HepG2 (cell line): ENCODE measurements around the gene ATRIP. TPM values are rescaled to one million over a fixed set of nuclear protein-coding genes. Genes with fewer than 3 reads are reported as not detected.

Experiments used
- FOXK1 ChIP-seq: sonication (generic); formaldehyde crosslinking; IDR thresholded peaks from 2 replicates; pipeline ENCODE4 v1.4.0; 2020; ENCODE audit warnings: low read depth, missing genetic modification reagents, borderline replicate concordance
- HCFC1 ChIP-seq: fragments of 150-350 bp; IDR thresholded peaks from 2 replicates; pipeline ENCODE4 v1.6.1; 2014; ENCODE audit warnings: low read depth, low read length
- HNF4G ChIP-seq, 2 experiments: sonication (generic) in 1 of 2; formaldehyde crosslinking in 1 of 2; IDR thresholded peaks; 2 replicates each; pipeline versions ENCODE4 v1.4.0 to v1.6.1; 2011 to 2020; ENCODE audit warnings: borderline replicate concordance in 2 of 2, low read depth in 2 of 2, mild to moderate bottlenecking in 2 of 2, low read length in 1 of 2, missing genetic modification reagents in 1 of 2, moderate library complexity in 1 of 2
- HOMEZ ChIP-seq: IDR thresholded peaks from 2 replicates; pipeline ENCODE4 v1.6.1; 2016; ENCODE audit warnings: low read depth
- IRF9 ChIP-seq: sonication (generic); formaldehyde crosslinking; IDR thresholded peaks from 2 replicates; pipeline ENCODE4 v1.8.0; 2022; ENCODE audit warnings: missing genetic modification reagents, mild to moderate bottlenecking, borderline replicate concordance
- JARID2 ChIP-seq: sonication (generic); formaldehyde crosslinking; IDR thresholded peaks from 2 replicates; pipeline ENCODE4 v1.8.1; 2023; ENCODE audit warnings: missing genetic modification reagents, inconsistent platforms; ENCODE audit not compliant: insufficient replicate concordance
- KDM3A ChIP-seq: IDR thresholded peaks from 2 replicates; pipeline ENCODE4 v1.6.1; 2018; ENCODE audit warnings: low read depth, missing compliant biosample characterization
- KLF9 ChIP-seq: IDR thresholded peaks from 2 replicates; pipeline ENCODE4 v1.6.1; 2016; ENCODE audit warnings: low read depth
- NCOA2 ChIP-seq: sonication (generic); formaldehyde crosslinking; IDR thresholded peaks from 2 replicates; pipeline ENCODE4 v1.8.0; 2022; ENCODE audit warnings: inconsistent platforms
- RBFOX2 ChIP-seq: fragments of 200-400 bp; formaldehyde crosslinking; IDR thresholded peaks from 2 replicates; pipeline ENCODE4 v1.6.1; 2017; ENCODE audit warnings: low read depth, mild to moderate bottlenecking, low read length
- RFX5 ChIP-seq: IDR thresholded peaks from 2 replicates; pipeline ENCODE4 v1.6.1; 2011; ENCODE audit warnings: low read depth, low read length, improper control_type of control experiment
- STAG1 ChIP-seq: sonication (generic); formaldehyde crosslinking; IDR thresholded peaks from 2 replicates; pipeline ENCODE4 v1.4.0; 2020; ENCODE audit warnings: missing genetic modification reagents
- SYNCRIP ChIP-seq: fragments of 200-400 bp; formaldehyde crosslinking; IDR thresholded peaks from 2 replicates; pipeline ENCODE4 v1.6.1; 2018; ENCODE audit warnings: mild to moderate bottlenecking, low read depth, low read length; ENCODE audit not compliant: insufficient read depth
- ZBTB14 ChIP-seq: sonication (generic); formaldehyde crosslinking; IDR thresholded peaks from 2 replicates; pipeline ENCODE4 v1.4.0; 2020; ENCODE audit warnings: missing genetic modification reagents
- ZNF317 ChIP-seq: sonication (generic); formaldehyde crosslinking; IDR thresholded peaks from 2 replicates; pipeline ENCODE4 v1.5.0; 2020; ENCODE audit warnings: mild to moderate bottlenecking, missing genetic modification reagents
- ZNF7 ChIP-seq: IDR thresholded peaks from 2 replicates; pipeline ENCODE4 v1.6.1; 2016; ENCODE audit warnings: missing biosample characterization, missing genetic modification reagents
- polyA plus RNA-seq, 8 experiments: library from polyadenylated mRNA; depleted of rRNA in 3 of 8; stranded (reverse) in 7 of 8; unstranded in 1 of 8; fragments of >200 nt; fragmentation: Illumina TruSeq in 4 of 8; extraction: Trizol in 4 of 8; gene quantifications; 2 replicates each; pipeline versions ENCODE4 v1.2.1 to v1.2.3, GENCODE V29; 2011 to 2016; ENCODE audit warnings: low read depth in 4 of 8, missing spikeins in 1 of 8, mixed read lengths in 1 of 8; ENCODE audit not compliant: insufficient read depth in 1 of 8
- total RNA-seq, 5 experiments: library from RNA; depleted of rRNA; stranded (reverse); fragments of >200 nt; fragmentation: Illumina TruSeq; extraction: Trizol; gene quantifications; 2 replicates each; pipeline ENCODE4 v1.2.3, GENCODE V29; 2016; ENCODE audit warnings: low read depth in 1 of 5
- TF ChIP-seq, protein P1 (sequence below): sonication (generic); formaldehyde crosslinking; IDR thresholded peaks from 2 replicates; pipeline ENCODE4 v1.4.0; 2020; ENCODE audit warnings: missing genetic modification reagents
- TF ChIP-seq, protein P2 (sequence below): sonication (generic); formaldehyde crosslinking; IDR thresholded peaks from 2 replicates; pipeline ENCODE4 v1.4.0; 2020; ENCODE audit warnings: missing genetic modification reagents, borderline replicate concordance

The ATRIP gene
- total and polyA plus RNA-seq, 2 of the 13 experiments (the other 11 are each of a cell fraction or from before 2014, with no cell fraction given): 5.1 to 12.5 TPM

DNA sequence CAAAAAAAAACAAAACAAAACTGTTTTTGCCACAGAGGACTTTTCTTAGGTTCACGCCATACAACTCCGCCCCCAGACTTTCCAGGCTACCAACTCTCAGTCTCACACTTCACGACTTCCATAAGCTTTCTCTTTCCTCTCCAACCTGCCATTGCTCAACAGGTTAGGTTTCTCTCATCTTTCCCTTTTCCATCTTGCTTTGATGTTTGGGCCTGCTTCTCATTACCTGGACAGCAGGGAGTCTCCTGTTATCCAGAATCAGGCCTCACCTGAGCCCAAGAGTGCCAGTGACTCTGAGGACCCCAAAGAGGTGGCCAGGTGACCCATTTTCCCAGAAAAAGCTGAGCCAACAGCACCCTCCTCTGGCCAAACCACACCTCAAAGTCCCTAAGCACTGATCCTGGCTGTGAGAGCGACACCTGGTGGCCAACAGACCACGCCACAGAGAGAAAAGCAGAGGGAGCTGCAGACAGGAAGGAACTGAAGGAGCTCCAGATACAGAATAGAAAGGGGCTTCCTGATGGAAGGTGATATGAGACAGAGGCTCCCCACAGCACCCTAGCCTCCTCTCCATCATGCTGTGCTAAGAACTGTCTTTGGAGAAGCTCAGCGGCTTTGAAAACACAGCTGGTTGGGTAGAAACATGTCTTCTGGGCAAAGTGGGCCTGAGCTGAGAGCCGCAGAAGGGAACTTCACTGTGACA lies 10.6 kb upstream of the ATRIP start (continued):
- TF ChIP-seq RFX5: no peak
- TF ChIP-seq RBFOX2: no peak
- TF ChIP-seq, protein P1, sequence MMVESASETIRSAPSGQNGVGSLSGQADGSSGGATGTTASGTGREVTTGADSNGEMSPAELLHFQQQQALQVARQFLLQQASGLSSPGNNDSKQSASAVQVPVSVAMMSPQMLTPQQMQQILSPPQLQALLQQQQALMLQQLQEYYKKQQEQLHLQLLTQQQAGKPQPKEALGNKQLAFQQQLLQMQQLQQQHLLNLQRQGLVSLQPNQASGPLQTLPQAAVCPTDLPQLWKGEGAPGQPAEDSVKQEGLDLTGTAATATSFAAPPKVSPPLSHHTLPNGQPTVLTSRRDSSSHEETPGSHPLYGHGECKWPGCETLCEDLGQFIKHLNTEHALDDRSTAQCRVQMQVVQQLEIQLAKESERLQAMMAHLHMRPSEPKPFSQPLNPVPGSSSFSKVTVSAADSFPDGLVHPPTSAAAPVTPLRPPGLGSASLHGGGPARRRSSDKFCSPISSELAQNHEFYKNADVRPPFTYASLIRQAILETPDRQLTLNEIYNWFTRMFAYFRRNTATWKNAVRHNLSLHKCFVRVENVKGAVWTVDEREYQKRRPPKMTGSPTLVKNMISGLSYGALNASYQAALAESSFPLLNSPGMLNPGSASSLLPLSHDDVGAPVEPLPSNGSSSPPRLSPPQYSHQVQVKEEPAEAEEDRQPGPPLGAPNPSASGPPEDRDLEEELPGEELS (CRISPR knock-in tag): peak; percentile 17; the same call in 1 of the 2 replicates
- TF ChIP-seq, protein P2, sequence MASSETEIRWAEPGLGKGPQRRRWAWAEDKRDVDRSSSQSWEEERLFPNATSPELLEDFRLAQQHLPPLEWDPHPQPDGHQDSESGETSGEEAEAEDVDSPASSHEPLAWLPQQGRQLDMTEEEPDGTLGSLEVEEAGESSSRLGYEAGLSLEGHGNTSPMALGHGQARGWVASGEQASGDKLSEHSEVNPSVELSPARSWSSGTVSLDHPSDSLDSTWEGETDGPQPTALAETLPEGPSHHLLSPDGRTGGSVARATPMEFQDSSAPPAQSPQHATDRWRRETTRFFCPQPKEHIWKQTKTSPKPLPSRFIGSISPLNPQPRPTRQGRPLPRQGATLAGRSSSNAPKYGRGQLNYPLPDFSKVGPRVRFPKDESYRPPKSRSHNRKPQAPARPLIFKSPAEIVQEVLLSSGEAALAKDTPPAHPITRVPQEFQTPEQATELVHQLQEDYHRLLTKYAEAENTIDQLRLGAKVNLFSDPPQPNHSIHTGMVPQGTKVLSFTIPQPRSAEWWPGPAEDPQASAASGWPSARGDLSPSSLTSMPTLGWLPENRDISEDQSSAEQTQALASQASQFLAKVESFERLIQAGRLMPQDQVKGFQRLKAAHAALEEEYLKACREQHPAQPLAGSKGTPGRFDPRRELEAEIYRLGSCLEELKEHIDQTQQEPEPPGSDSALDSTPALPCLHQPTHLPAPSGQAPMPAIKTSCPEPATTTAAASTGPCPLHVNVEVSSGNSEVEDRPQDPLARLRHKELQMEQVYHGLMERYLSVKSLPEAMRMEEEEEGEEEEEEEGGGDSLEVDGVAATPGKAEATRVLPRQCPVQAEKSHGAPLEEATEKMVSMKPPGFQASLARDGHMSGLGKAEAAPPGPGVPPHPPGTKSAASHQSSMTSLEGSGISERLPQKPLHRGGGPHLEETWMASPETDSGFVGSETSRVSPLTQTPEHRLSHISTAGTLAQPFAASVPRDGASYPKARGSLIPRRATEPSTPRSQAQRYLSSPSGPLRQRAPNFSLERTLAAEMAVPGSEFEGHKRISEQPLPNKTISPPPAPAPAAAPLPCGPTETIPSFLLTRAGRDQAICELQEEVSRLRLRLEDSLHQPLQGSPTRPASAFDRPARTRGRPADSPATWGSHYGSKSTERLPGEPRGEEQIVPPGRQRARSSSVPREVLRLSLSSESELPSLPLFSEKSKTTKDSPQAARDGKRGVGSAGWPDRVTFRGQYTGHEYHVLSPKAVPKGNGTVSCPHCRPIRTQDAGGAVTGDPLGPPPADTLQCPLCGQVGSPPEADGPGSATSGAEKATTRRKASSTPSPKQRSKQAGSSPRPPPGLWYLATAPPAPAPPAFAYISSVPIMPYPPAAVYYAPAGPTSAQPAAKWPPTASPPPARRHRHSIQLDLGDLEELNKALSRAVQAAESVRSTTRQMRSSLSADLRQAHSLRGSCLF (CRISPR knock-in tag): no peak
- TF ChIP-seq KDM3A (CRISPR knock-in tag): peak; percentile 65; the same call in 1 of the 2 replicates
- no peak for TF ChIP-seq ZNF7
- no peak for TF ChIP-seq KLF9 (CRISPR knock-in tag)
- TF ChIP-seq IRF9 (CRISPR knock-in tag): peak; percentile 40; the same call in 1 of the 2 replicates
- TF ChIP-seq JARID2: no peak
- no peak for TF ChIP-seq ZNF317
- no peak for TF ChIP-seq HNF4G (IDR thresholded peaks at IDR 0.05; ENCODE audit: borderline replicate concordance, low read depth, low read length)
- no peak for TF ChIP-seq HNF4G (CRISPR knock-in tag; IDR thresholded peaks at IDR 0.05; ENCODE audit: borderline replicate concordance, low read depth)
- TF ChIP-seq SYNCRIP: no peak
- TF ChIP-seq HOMEZ (CRISPR knock-in tag): 0 out of 2 replicates have a peak, but pooled peaks have one; percentile 37
- no peak for TF ChIP-seq ZBTB14 (CRISPR knock-in tag)
- no peak for TF ChIP-seq NCOA2 (CRISPR knock-in tag)
- TF ChIP-seq HCFC1: no peak
- TF ChIP-seq FOXK1 (CRISPR knock-in tag): no peak; the same call in 1 of the 2 replicates
- TF ChIP-seq STAG1 (CRISPR knock-in tag): peak; percentile 96
